H9 (cell line): ENCODE measurements around the gene RARA. TPM values are rescaled to one million over a fixed set of nuclear protein-coding genes. Genes with fewer than 3 reads are reported as not detected.

Experiments
- DNase-seq: peaks from one replicate; pipeline ENCODE4 v3.0.0-alpha.2; 2017
- H2AFZ ChIP-seq: one replicate; pipeline ENCODE4 v1.6.1; 2013; ENCODE audit warnings: mild to moderate bottlenecking, low read length, control low read depth, moderate library complexity
- H2AK5ac ChIP-seq: 2 replicates; pipeline ENCODE4 v1.6.1; 2013; ENCODE audit warnings: low read length, control low read depth, mixed read lengths; ENCODE audit not compliant: insufficient read length
- H2BK120ac ChIP-seq: one replicate; pipeline ENCODE4 v1.6.1; 2013; ENCODE audit warnings: low read depth, mild to moderate bottlenecking, low read length, control low read depth, inconsistent platforms; ENCODE audit not compliant: poor library complexity, severe bottlenecking
- H2BK12ac ChIP-seq: 2 replicates; pipeline ENCODE4 v1.6.1; 2013; ENCODE audit warnings: low read length, control low read depth, mixed read lengths, low read depth; ENCODE audit not compliant: insufficient read length
- H2BK15ac ChIP-seq: 2 replicates; pipeline ENCODE4 v1.6.1; 2013; ENCODE audit warnings: low read depth, low read length, control low read depth
- H2BK20ac ChIP-seq: one replicate; pipeline ENCODE4 v1.6.1; 2013; ENCODE audit warnings: low read depth, mild to moderate bottlenecking, low read length, control low read depth, inconsistent platforms; ENCODE audit not compliant: poor library complexity, severe bottlenecking
- H2BK5ac ChIP-seq: 2 replicates; pipeline ENCODE4 v1.6.1; 2013; ENCODE audit warnings: low read length, control low read depth, mixed read lengths; ENCODE audit not compliant: insufficient read length
- H3K14ac ChIP-seq: 2 replicates; pipeline ENCODE4 v1.6.1; 2013; ENCODE audit warnings: low read length, control low read depth; ENCODE audit not compliant: insufficient read depth
- H3K18ac ChIP-seq: 2 replicates; pipeline ENCODE4 v1.6.1; 2013; ENCODE audit warnings: low read depth, mild to moderate bottlenecking, mixed read lengths, low read length, control low read depth; ENCODE audit not compliant: insufficient read length
- H3K23ac ChIP-seq: 2 replicates; pipeline ENCODE4 v1.6.1; 2013; ENCODE audit warnings: low read length, control low read depth, mixed read lengths, low read depth; ENCODE audit not compliant: insufficient read length
- H3K23me2 ChIP-seq: 2 replicates; pipeline ENCODE4 v1.6.1; 2013; ENCODE audit warnings: low read depth, mild to moderate bottlenecking, mixed read lengths, low read length, control low read depth; ENCODE audit not compliant: insufficient read length, poor library complexity, severe bottlenecking
- H3K27ac ChIP-seq: 2 replicates; pipeline ENCODE4 v1.5.1; 2013; ENCODE audit warnings: low read length, control low read depth, mixed read lengths, low read depth; ENCODE audit not compliant: insufficient read length
- H3K27me3 ChIP-seq: 2 replicates; pipeline ENCODE4 v1.6.1; 2013; ENCODE audit warnings: low read length, control low read depth, inconsistent platforms; ENCODE audit not compliant: insufficient read depth
- H3K4ac ChIP-seq: 2 replicates; pipeline ENCODE4 v1.6.1; 2013; ENCODE audit warnings: low read depth, mild to moderate bottlenecking, control low read depth, inconsistent platforms, low read length, moderate library complexity
- H3K4me1 ChIP-seq: 2 replicates; pipeline ENCODE4 v1.6.1; 2013; ENCODE audit warnings: low read length, control low read depth, inconsistent platforms; ENCODE audit not compliant: insufficient read depth
- H3K4me2 ChIP-seq: 2 replicates; pipeline ENCODE4 v1.6.1; 2013; ENCODE audit warnings: low read length, control low read depth, mixed read lengths; ENCODE audit not compliant: insufficient read length, insufficient read depth
- H3K56ac ChIP-seq: 2 replicates; pipeline ENCODE4 v1.6.1; 2013; ENCODE audit warnings: low read depth, mild to moderate bottlenecking, mixed read lengths, low read length, control low read depth; ENCODE audit not compliant: insufficient read length
- H3K79me1 ChIP-seq: 2 replicates; pipeline ENCODE4 v1.6.1; 2013; ENCODE audit warnings: low read depth, mild to moderate bottlenecking, moderate library complexity, low read length, control low read depth, inconsistent platforms; ENCODE audit not compliant: insufficient read depth, poor library complexity, severe bottlenecking
- H3K79me2 ChIP-seq: 2 replicates; pipeline ENCODE4 v1.6.1; 2013; ENCODE audit warnings: low read length, control low read depth, inconsistent platforms; ENCODE audit not compliant: insufficient read depth
- H3K9ac ChIP-seq: 2 replicates; pipeline ENCODE4 v1.6.1; 2013; ENCODE audit warnings: low read length, control low read depth, mixed read lengths; ENCODE audit not compliant: insufficient read length; ENCODE audit errors: extremely low read depth
- H3K9me3 ChIP-seq: one replicate; pipeline ENCODE4 v1.6.1; 2013; ENCODE audit warnings: low read depth, low read length, inconsistent platforms; ENCODE audit not compliant: control insufficient read depth
- H3T11ph ChIP-seq: one replicate; pipeline ENCODE4 v1.6.1; 2013; ENCODE audit warnings: mild to moderate bottlenecking, low read length, control low read depth, inconsistent platforms
- H4K20me1 ChIP-seq: one replicate; pipeline ENCODE4 v1.6.1; 2013; ENCODE audit not compliant: control insufficient read depth, insufficient read length, insufficient read depth
- H4K5ac ChIP-seq: 2 replicates; pipeline ENCODE4 v1.6.1; 2013; ENCODE audit warnings: low read depth, mild to moderate bottlenecking, mixed read lengths, low read length, control low read depth; ENCODE audit not compliant: insufficient read length
- H4K8ac ChIP-seq: replicated peaks from 2 replicates; pipeline ENCODE4 v1.6.1; 2013; ENCODE audit warnings: low read length, control low read depth, mixed read lengths, low read depth; ENCODE audit not compliant: insufficient read length
- H4K91ac ChIP-seq: 2 replicates; pipeline ENCODE4 v1.6.1; 2013; ENCODE audit warnings: low read depth, mild to moderate bottlenecking, moderate library complexity, mixed read lengths, low read length, control low read depth; ENCODE audit not compliant: insufficient read length
- H3K27ac Mint-ChIP-seq, 3 experiments: 2 replicates in 2 of 3; 3 replicates in 1 of 3; pipeline ENCODE4 v1.8.0; 2020 to 2021; ENCODE audit warnings: mixed read lengths in 3 of 3, mild to moderate bottlenecking in 1 of 3, moderate library complexity in 1 of 3
- H3K27me3 Mint-ChIP-seq: 2 replicates; pipeline ENCODE4 v1.8.0; 2021; ENCODE audit warnings: low read depth, mild to moderate bottlenecking, moderate library complexity, mixed read lengths
- H3K36me3 Mint-ChIP-seq, 3 experiments: 2 replicates in 2 of 3; 3 replicates in 1 of 3; pipeline ENCODE4 v1.8.0; 2020 to 2021; ENCODE audit warnings: low read depth in 3 of 3, mixed read lengths in 3 of 3; ENCODE audit not compliant: insufficient read depth in 1 of 3
- H3K4me1 Mint-ChIP-seq, 2 experiments: 2 replicates each; pipeline ENCODE4 v1.8.0; 2020; ENCODE audit warnings: mixed read lengths in 2 of 2
- H3K4me3 Mint-ChIP-seq, 2 experiments: 2 replicates in 1 of 2; 3 replicates in 1 of 2; pipeline ENCODE4 v1.8.0; 2020 to 2021; ENCODE audit warnings: mild to moderate bottlenecking in 2 of 2, mixed read lengths in 2 of 2, moderate library complexity in 1 of 2
- H3K9me3 Mint-ChIP-seq, 2 experiments: 2 replicates in 1 of 2; 3 replicates in 1 of 2; pipeline ENCODE4 v1.8.0; 2020; ENCODE audit warnings: mild to moderate bottlenecking in 2 of 2, mixed read lengths in 2 of 2, moderate library complexity in 1 of 2
- CTCF ChIP-seq: fragments of 200-600 bp; sonication (generic); conservative IDR thresholded peaks from 3 replicates; pipeline ENCODE4 v1.8.0; 2021; ENCODE audit warnings: antibody characterized with exemption, mild to moderate bottlenecking
- WGBS: extraction: QIAGEN DNeasy Blood & Tissue Kit; methylation state at CpG from one replicate; pipeline ENCODE4 v1.1.7; 2013; ENCODE audit warnings: missing lambda C conversion rate, low lambda C conversion rate, mixed read lengths; ENCODE audit not compliant: insufficient read length; ENCODE audit errors: extremely low coverage; 5-methylcytosine and 5-hydroxymethylcytosine counted together
- total RNA-seq: library from RNA; stranded (reverse); gene quantifications from 2 replicates; pipeline ENCODE4 v1.2.1, GENCODE V29; 2021

RARA gene
- total RNA-seq, 1 experiment from 2014 or later, result 17.6 TPM

- peaks cover 11% of the 10 kb centered on the region; the same call in 1 of the 2 replicates for H3K4me1 ChIP-seq
- peaks cover 11% of the 10 kb centered on the region for H3K23me2 ChIP-seq
- no peak overlapping the region for H2AK5ac ChIP-seq
- no peak overlapping the region for H2BK20ac ChIP-seq
- DNase-seq, result no peak
- no peak overlapping the region for H2BK15ac ChIP-seq
- no peak overlapping the region for H2BK120ac ChIP-seq
- peaks cover 20 to 29% (median 28%) of the 10 kb centered on the region in 3 experiments for H3K36me3 Mint-ChIP-seq
- H3K56ac ChIP-seq, result no peak overlapping the region
- H3K18ac ChIP-seq, result no peak overlapping the region
- no peaks in the 10 kb centered on the region for H3K9me3 Mint-ChIP-seq
- no peak overlapping the region; a peak in 1 of 5 replicates for H3K4me3 Mint-ChIP-seq
- H3K79me2 ChIP-seq, result no peaks in the 10 kb centered on the region
- peaks cover 74% of the 10 kb centered on the region for H3K27me3 Mint-ChIP-seq
- peaks cover 66 to 71% of the 10 kb centered on the region in 2 experiments for H3K4me1 Mint-ChIP-seq
- H3K9ac ChIP-seq, result no peak overlapping the region
- H2BK5ac ChIP-seq, result no peak overlapping the region
- H3K4ac ChIP-seq, result no peak overlapping the region
- no peaks in the 10 kb centered on the region for H3K79me1 ChIP-seq
- H3K27me3 ChIP-seq, result peaks cover under 1% of the 10 kb centered on the region; the same call in 1 of the 2 replicates
- no peak overlapping the region for H3K27ac Mint-ChIP-seq
- H4K20me1 ChIP-seq, result no peaks in the 10 kb centered on the region
- no peaks in the 10 kb centered on the region for H3K9me3 ChIP-seq
- no peak overlapping the region for H4K8ac ChIP-seq
- H3K27ac ChIP-seq, result no peak overlapping the region
- H4K5ac ChIP-seq, result no peak overlapping the region
- H3K23ac ChIP-seq, result no peak overlapping the region
- no CpG with 5 or more reads among the region's 10 CpGs for WGBS
- no peak overlapping the region for H3K14ac ChIP-seq
- no peak for TF ChIP-seq CTCF
- H3T11ph ChIP-seq, result no peak overlapping the region
- no peak overlapping the region for H2BK12ac ChIP-seq
- H4K91ac ChIP-seq, result no peak overlapping the region
- no peak overlapping the region for H2AFZ ChIP-seq
- H3K4me2 ChIP-seq, result no peak overlapping the region
Observed at GRCh38 chr17:40349477-40349894, 40.5 kb downstream of the RARA start.
